ENCODE measurements around the gene BMP2K. TPM values are rescaled to one million over a fixed set of nuclear protein-coding genes. Genes with fewer than 3 reads are reported as not detected.

The BMP2K gene
- polyA plus RNA-seq, 4 donors: 9.7 to 134 (median 10.9) TPM

- WGBS, 3 donors: 0 to 1% (median 1%) methylated on average over 9 of the region's 9 CpGs
- H3K4me1 ChIP-seq (ENCODE audit: control insufficient read depth in 3 of 3, insufficient read depth in 2 of 3, low read depth in 1 of 3, low read length in 2 of 3): peaks cover 0 to 20% (median 10%) of the 10 kb centered on the region in 3 donors
- peak overlapping the region; percentile 42 to 75 (median 62) for H3K27ac ChIP-seq (ENCODE audit: low read depth in 1 of 3, low read length in 2 of 3)
- H3K9me3 ChIP-seq (ENCODE audit: control insufficient read depth in 2 of 2, insufficient read depth in 1 of 2, low read depth in 1 of 2, low read length in 1 of 2): no peaks in the 10 kb centered on the region
- H3K36me3 ChIP-seq (ENCODE audit: control insufficient read depth in 3 of 3, insufficient read depth in 2 of 3, low read depth in 1 of 3, low read length in 3 of 3): no peaks in the 10 kb centered on the region
- no peak for FAIRE-seq
- H3K4me3 ChIP-seq (ENCODE audit: low read depth in 1 of 3, low read length in 3 of 3): peak overlapping the region; percentile 25 to 91 (median 51)
- no peaks in the 10 kb centered on the region for H3K27me3 ChIP-seq (ENCODE audit: control insufficient read depth in 3 of 3, insufficient read depth in 3 of 3, low read length in 3 of 3)
- no peak for DNase-seq
Observed at GRCh38 chr4:78939667-78940008, 163.5 kb downstream of the BMP2K start.

- Histone ChIP-seq H3K27me3 (ENCODE audit: control insufficient read depth in 3 of 3, insufficient read depth in 3 of 3, low read length in 3 of 3) (no peaks in the 10 kb centered on the region), H3K4me3 (ENCODE audit: low read depth in 1 of 3, low read length in 3 of 3) (no peak overlapping the region), H3K27ac (ENCODE audit: low read depth in 1 of 3, low read length in 2 of 3) (peak overlapping the region in 2 of 3 donors; percentile 27 to 53), H3K36me3 (ENCODE audit: control insufficient read depth in 3 of 3, insufficient read depth in 2 of 3, low read depth in 1 of 3, low read length in 3 of 3) (no peaks in the 10 kb centered on the region), H3K9me3 (ENCODE audit: control insufficient read depth in 2 of 2, insufficient read depth in 1 of 2, low read depth in 1 of 2, low read length in 1 of 2) (no peaks in the 10 kb centered on the region), H3K4me1 (ENCODE audit: control insufficient read depth in 3 of 3, insufficient read depth in 2 of 3, low read depth in 1 of 3, low read length in 2 of 3) (peaks cover 0 to 20% (median 10%) of the 10 kb centered on the region in 3 donors)
- FAIRE-seq: no peak
- peak in 1 of 2 donors; percentile 9 for DNase-seq
- WGBS, 3 donors: 87 to 91% (median 89%) methylated on average over 5 of the region's 5 CpGs
Observed at GRCh38 chr4:78940752-78941151, 164.6 kb downstream of the BMP2K start.

- peak; percentile 50 to 66 for DNase-seq
- no peaks in the 10 kb centered on the region for H3K27me3 ChIP-seq (ENCODE audit: control insufficient read depth in 3 of 3, insufficient read depth in 3 of 3, low read length in 3 of 3)
Observed at GRCh38 chr4:78944381-78944780, 168.2 kb downstream of the BMP2K start.

GRCh38 chr4:78945651-78946179 lies 169.6 kb downstream of the BMP2K start:
- H3K4me1 ChIP-seq (ENCODE audit: control insufficient read depth in 3 of 3, insufficient read depth in 2 of 3, low read depth in 1 of 3, low read length in 2 of 3): peaks cover 0 to 7% (median 2%) of the 10 kb centered on the region in 3 donors
- H3K27ac ChIP-seq (ENCODE audit: low read depth in 1 of 3, low read length in 2 of 3): no peak overlapping the region
- no peak overlapping the region for H3K4me3 ChIP-seq (ENCODE audit: low read depth in 1 of 3, low read length in 3 of 3)
- FAIRE-seq (no peak), DNase-seq (no peak)
- no peaks in the 10 kb centered on the region for H3K9me3 ChIP-seq (ENCODE audit: control insufficient read depth in 2 of 2, insufficient read depth in 1 of 2, low read depth in 1 of 2, low read length in 1 of 2)
- H3K36me3 ChIP-seq (ENCODE audit: control insufficient read depth in 3 of 3, insufficient read depth in 2 of 3, low read depth in 1 of 3, low read length in 3 of 3): no peaks in the 10 kb centered on the region
- 69 to 88% (median 72%) methylated on average over 3 of the region's 3 CpGs for WGBS, 3 donors
- no peaks in the 10 kb centered on the region for H3K27me3 ChIP-seq (ENCODE audit: control insufficient read depth in 3 of 3, insufficient read depth in 3 of 3, low read length in 3 of 3)

More at GRCh38 chr4:78944381-78944780, 168.2 kb downstream of the BMP2K start:
- H3K4me3 ChIP-seq (ENCODE audit: low read depth in 1 of 3, low read length in 3 of 3): no peak overlapping the region
- H3K36me3 ChIP-seq (ENCODE audit: control insufficient read depth in 3 of 3, insufficient read depth in 2 of 3, low read depth in 1 of 3, low read length in 3 of 3): no peaks in the 10 kb centered on the region
- peaks cover 0 to 17% (median 8%) of the 10 kb centered on the region in 3 donors for H3K4me1 ChIP-seq (ENCODE audit: control insufficient read depth in 3 of 3, insufficient read depth in 2 of 3, low read depth in 1 of 3, low read length in 2 of 3)
- H3K27ac ChIP-seq (ENCODE audit: low read depth in 1 of 3, low read length in 2 of 3): peak overlapping the region in 1 of 3 donors; percentile 12
- 7 to 41% (median 9%) methylated on average over 1 of the region's 1 CpG for WGBS, 3 donors
- H3K9me3 ChIP-seq (ENCODE audit: control insufficient read depth in 2 of 2, insufficient read depth in 1 of 2, low read depth in 1 of 2, low read length in 1 of 2): no peaks in the 10 kb centered on the region
- FAIRE-seq: peak; percentile 67

GRCh38 chr4:78949735-78950134 lies 173.6 kb downstream of the BMP2K start:
- WGBS, 3 donors: 79 to 85% (median 82%) methylated on average over 1 of the region's 1 CpG
- Histone ChIP-seq H3K9me3 (ENCODE audit: control insufficient read depth in 2 of 2, insufficient read depth in 1 of 2, low read depth in 1 of 2, low read length in 1 of 2) (no peaks in the 10 kb centered on the region), H3K36me3 (ENCODE audit: control insufficient read depth in 3 of 3, insufficient read depth in 2 of 3, low read depth in 1 of 3, low read length in 3 of 3) (no peaks in the 10 kb centered on the region), H3K27ac (ENCODE audit: low read depth in 1 of 3, low read length in 2 of 3) (no peak overlapping the region), H3K4me1 (ENCODE audit: control insufficient read depth in 3 of 3, insufficient read depth in 2 of 3, low read depth in 1 of 3, low read length in 2 of 3) (no peaks in the 10 kb centered on the region), H3K4me3 (ENCODE audit: low read depth in 1 of 3, low read length in 3 of 3) (no peak overlapping the region), H3K27me3 (ENCODE audit: control insufficient read depth in 3 of 3, insufficient read depth in 3 of 3, low read length in 3 of 3) (no peaks in the 10 kb centered on the region)
- FAIRE-seq (no peak), DNase-seq (no peak)

GRCh38 chr4:78951862-78952472 lies 175.8 kb downstream of the BMP2K start:
- FAIRE-seq (peak; percentile 94), DNase-seq (peak; percentile 51 to 59)
- peaks cover 0 to 2% (median 0%) of the 10 kb centered on the region in 3 donors for H3K27me3 ChIP-seq (ENCODE audit: control insufficient read depth in 3 of 3, insufficient read depth in 3 of 3, low read length in 3 of 3)

GRCh38 chr4:78953231-78953630 lies 177.1 kb downstream of the BMP2K start:
- 90 to 93% (median 90%) methylated on average over 5 of the region's 5 CpGs for WGBS, 3 donors
- Histone ChIP-seq H3K36me3 (ENCODE audit: control insufficient read depth in 3 of 3, insufficient read depth in 2 of 3, low read depth in 1 of 3, low read length in 3 of 3) (no peaks in the 10 kb centered on the region), H3K27ac (ENCODE audit: low read depth in 1 of 3, low read length in 2 of 3) (no peak overlapping the region), H3K4me3 (ENCODE audit: low read depth in 1 of 3, low read length in 3 of 3) (no peak overlapping the region), H3K4me1 (ENCODE audit: control insufficient read depth in 3 of 3, insufficient read depth in 2 of 3, low read depth in 1 of 3, low read length in 2 of 3) (no peaks in the 10 kb centered on the region), H3K27me3 (ENCODE audit: control insufficient read depth in 3 of 3, insufficient read depth in 3 of 3, low read length in 3 of 3) (peaks cover 0 to 2% (median 0%) of the 10 kb centered on the region in 3 donors), H3K9me3 (ENCODE audit: control insufficient read depth in 2 of 2, insufficient read depth in 1 of 2, low read depth in 1 of 2, low read length in 1 of 2) (no peaks in the 10 kb centered on the region)
- no peak for FAIRE-seq
- DNase-seq: no peak

More at GRCh38 chr4:78951862-78952472, 175.8 kb downstream of the BMP2K start:
- H3K4me3 ChIP-seq (ENCODE audit: low read depth in 1 of 3, low read length in 3 of 3): no peak overlapping the region
- H3K9me3 ChIP-seq (ENCODE audit: control insufficient read depth in 2 of 2, insufficient read depth in 1 of 2, low read depth in 1 of 2, low read length in 1 of 2): no peaks in the 10 kb centered on the region
- no peak overlapping the region for H3K27ac ChIP-seq (ENCODE audit: low read depth in 1 of 3, low read length in 2 of 3)
- H3K4me1 ChIP-seq (ENCODE audit: control insufficient read depth in 3 of 3, insufficient read depth in 2 of 3, low read depth in 1 of 3, low read length in 2 of 3): no peaks in the 10 kb centered on the region
- H3K36me3 ChIP-seq (ENCODE audit: control insufficient read depth in 3 of 3, insufficient read depth in 2 of 3, low read depth in 1 of 3, low read length in 3 of 3): no peaks in the 10 kb centered on the region
- 60 to 66% (median 66%) methylated on average over 3 of the region's 3 CpGs for WGBS, 3 donors

- peaks cover 0 to 2% (median 0%) of the 10 kb centered on the region in 3 donors for H3K27me3 ChIP-seq (ENCODE audit: control insufficient read depth in 3 of 3, insufficient read depth in 3 of 3, low read length in 3 of 3)
- 43 to 51% (median 47%) methylated on average over 11 of the region's 11 CpGs for WGBS, 3 donors
- no peak overlapping the region for H3K27ac ChIP-seq (ENCODE audit: low read depth in 1 of 3, low read length in 2 of 3)
- no peak overlapping the region for H3K4me3 ChIP-seq (ENCODE audit: low read depth in 1 of 3, low read length in 3 of 3)
- H3K9me3 ChIP-seq (ENCODE audit: control insufficient read depth in 2 of 2, insufficient read depth in 1 of 2, low read depth in 1 of 2, low read length in 1 of 2): no peaks in the 10 kb centered on the region
- DNase-seq (no peak), FAIRE-seq (no peak)
- H3K4me1 ChIP-seq (ENCODE audit: control insufficient read depth in 3 of 3, insufficient read depth in 2 of 3, low read depth in 1 of 3, low read length in 2 of 3): no peaks in the 10 kb centered on the region
- no peaks in the 10 kb centered on the region for H3K36me3 ChIP-seq (ENCODE audit: control insufficient read depth in 3 of 3, insufficient read depth in 2 of 3, low read depth in 1 of 3, low read length in 3 of 3)
Observed at GRCh38 chr4:78953769-78954666, 177.9 kb downstream of the BMP2K start.

Data from small intestine (tissue), 7 donors.